ENCODE data around the gene GPC6.

Gene GPC6

DNA sequence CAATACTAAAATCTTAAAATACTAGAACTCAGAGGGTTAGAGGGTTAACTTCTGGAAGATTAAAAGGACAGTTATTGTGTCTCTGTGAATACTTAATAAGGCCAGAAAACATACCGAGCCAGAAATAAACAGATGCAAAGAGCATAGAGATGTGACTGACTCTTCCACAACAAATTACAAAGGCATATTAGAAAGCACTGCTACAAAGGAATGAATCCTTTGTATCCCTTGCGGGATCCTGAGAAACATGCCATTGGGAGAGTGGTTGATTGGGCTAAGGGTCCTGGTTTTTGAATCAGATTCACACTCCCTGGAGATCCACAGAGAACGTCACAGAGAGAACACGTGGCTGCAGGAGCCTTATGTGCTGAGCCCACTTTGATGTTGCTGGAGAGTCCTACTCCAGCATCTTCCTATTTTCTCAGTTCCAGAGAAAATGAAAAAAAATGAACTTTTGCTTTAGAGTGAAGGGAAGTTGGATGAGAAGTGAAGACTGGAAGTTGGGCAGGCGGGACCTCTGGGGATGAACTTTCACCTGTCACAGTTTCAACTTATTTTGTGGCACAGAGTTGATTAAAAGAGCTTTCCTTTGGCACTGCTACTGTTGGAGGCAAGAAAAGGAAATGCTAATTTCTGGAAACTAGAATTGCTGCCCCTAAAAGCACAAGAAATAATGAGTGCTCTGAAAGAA, 943.0 kb downstream of the GPC6 start:
- no peaks in the 10 kb centered on the region for H3K27me3 ChIP-seq (replicated peaks; ENCODE audit: insufficient read depth, low read length)
- H3K9me2 ChIP-seq (replicated peaks; ENCODE audit: insufficient read depth, low read length): no peaks in the 10 kb centered on the region
- no peak overlapping the region for H3K27ac ChIP-seq (ENCODE audit: low read length)
- no peak overlapping the region for H3K4me3 ChIP-seq (ENCODE audit: low read length)
- H4K20me1 ChIP-seq (ENCODE audit: insufficient read depth, low read length): no peaks in the 10 kb centered on the region
- no peak overlapping the region for H2AFZ ChIP-seq (ENCODE audit: low read length)
- H3K9me3 ChIP-seq (replicated peaks; ENCODE audit: insufficient read depth, low read length): no peaks in the 10 kb centered on the region
- no peaks in the 10 kb centered on the region for H3F3A ChIP-seq (ENCODE audit: insufficient read depth, low read length)
- no peak for DNase-seq
- H3K36me3 ChIP-seq (replicated peaks; ENCODE audit: insufficient read depth, low read length): no peaks in the 10 kb centered on the region
- TF ChIP-seq, protein P1, sequence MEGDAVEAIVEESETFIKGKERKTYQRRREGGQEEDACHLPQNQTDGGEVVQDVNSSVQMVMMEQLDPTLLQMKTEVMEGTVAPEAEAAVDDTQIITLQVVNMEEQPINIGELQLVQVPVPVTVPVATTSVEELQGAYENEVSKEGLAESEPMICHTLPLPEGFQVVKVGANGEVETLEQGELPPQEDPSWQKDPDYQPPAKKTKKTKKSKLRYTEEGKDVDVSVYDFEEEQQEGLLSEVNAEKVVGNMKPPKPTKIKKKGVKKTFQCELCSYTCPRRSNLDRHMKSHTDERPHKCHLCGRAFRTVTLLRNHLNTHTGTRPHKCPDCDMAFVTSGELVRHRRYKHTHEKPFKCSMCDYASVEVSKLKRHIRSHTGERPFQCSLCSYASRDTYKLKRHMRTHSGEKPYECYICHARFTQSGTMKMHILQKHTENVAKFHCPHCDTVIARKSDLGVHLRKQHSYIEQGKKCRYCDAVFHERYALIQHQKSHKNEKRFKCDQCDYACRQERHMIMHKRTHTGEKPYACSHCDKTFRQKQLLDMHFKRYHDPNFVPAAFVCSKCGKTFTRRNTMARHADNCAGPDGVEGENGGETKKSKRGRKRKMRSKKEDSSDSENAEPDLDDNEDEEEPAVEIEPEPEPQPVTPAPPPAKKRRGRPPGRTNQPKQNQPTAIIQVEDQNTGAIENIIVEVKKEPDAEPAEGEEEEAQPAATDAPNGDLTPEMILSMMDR (IDR thresholded peaks at IDR 0.05; ENCODE audit: low read length): no peak
- TF ChIP-seq EZH2 (optimal IDR thresholded peaks at IDR 0.05; ENCODE audit: low read depth, low read length) (no peak), EZH2phosphoT487 (IDR thresholded peaks at IDR 0.05; ENCODE audit: low read length) (no peak)
- H3K9ac ChIP-seq (ENCODE audit: low read length): no peak overlapping the region
- no peaks in the 10 kb centered on the region for H3K79me2 ChIP-seq (ENCODE audit: low read length)
- no peaks in the 10 kb centered on the region for H3K4me1 ChIP-seq (ENCODE audit: low read length)
- no peak overlapping the region for H3K4me2 ChIP-seq (ENCODE audit: low read depth, low read length)

DNA sequence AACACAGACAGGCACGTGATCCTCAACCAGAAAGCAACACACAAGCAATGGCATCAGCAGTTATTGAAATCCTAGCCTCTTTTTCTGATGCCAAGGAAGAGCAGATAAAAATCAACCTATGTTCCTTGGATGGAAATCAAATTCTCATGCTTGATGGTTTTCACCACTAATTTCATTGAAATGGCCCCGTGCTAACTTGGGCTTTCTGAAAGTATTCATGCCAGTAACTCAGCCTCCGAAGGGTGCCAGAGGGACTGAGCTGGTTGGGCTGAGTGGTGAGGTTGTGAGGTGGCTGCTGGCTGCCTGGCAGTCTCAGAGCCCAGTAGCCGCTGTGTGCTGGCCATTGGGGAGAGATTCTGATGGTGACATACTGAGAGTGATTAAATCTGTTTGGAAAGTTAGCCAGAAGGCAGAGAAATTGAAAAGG, 943.6 kb downstream of the GPC6 start:
- no peaks in the 10 kb centered on the region for H3F3A ChIP-seq (ENCODE audit: insufficient read depth, low read length)
- H3K9me2 ChIP-seq (replicated peaks; ENCODE audit: insufficient read depth, low read length): no peaks in the 10 kb centered on the region
- no peak for DNase-seq
- no peak overlapping the region for H3K9ac ChIP-seq (ENCODE audit: low read length)
- no peaks in the 10 kb centered on the region for H3K9me3 ChIP-seq (replicated peaks; ENCODE audit: insufficient read depth, low read length)
- H2AFZ ChIP-seq (ENCODE audit: low read length): no peak overlapping the region
- no peak overlapping the region for H3K4me3 ChIP-seq (ENCODE audit: low read length)
- no peaks in the 10 kb centered on the region for H3K27me3 ChIP-seq (replicated peaks; ENCODE audit: insufficient read depth, low read length)
- no peak overlapping the region for H3K27ac ChIP-seq (ENCODE audit: low read length)
- TF ChIP-seq EZH2 (optimal IDR thresholded peaks at IDR 0.05; ENCODE audit: low read depth, low read length): no peak
- no peak for TF ChIP-seq EZH2phosphoT487 (IDR thresholded peaks at IDR 0.05; ENCODE audit: low read length)
- TF ChIP-seq, protein P1 (IDR thresholded peaks at IDR 0.05; ENCODE audit: low read length): no peak
- no peaks in the 10 kb centered on the region for H3K4me1 ChIP-seq (ENCODE audit: low read length)
- H3K79me2 ChIP-seq (ENCODE audit: low read length): no peaks in the 10 kb centered on the region
- no peak overlapping the region for H3K4me2 ChIP-seq (ENCODE audit: low read depth, low read length)
- no peaks in the 10 kb centered on the region for H4K20me1 ChIP-seq (ENCODE audit: insufficient read depth, low read length)
- H3K36me3 ChIP-seq (replicated peaks; ENCODE audit: insufficient read depth, low read length): no peaks in the 10 kb centered on the region

DNA sequence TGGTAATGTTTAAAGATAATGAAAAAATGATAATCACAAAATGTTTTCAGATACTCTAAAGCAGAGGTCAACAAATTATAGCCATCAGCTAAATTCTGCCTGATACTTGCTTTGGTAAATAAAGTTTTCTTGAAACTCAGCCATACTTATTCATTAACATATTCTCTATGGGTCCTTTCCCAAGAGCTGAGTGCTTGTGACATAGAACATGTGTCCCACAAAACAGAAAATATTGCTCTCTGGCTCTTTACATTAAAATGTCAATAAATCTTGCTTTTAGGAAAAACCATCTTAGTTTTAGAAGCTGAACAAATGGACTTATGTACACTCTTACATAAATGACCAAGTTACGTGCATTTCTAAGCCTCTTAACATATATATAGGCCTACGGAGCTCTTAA, 945.8 kb downstream of the GPC6 start:
- Histone ChIP-seq H3K9me2 (replicated peaks; ENCODE audit: insufficient read depth, low read length) (no peaks in the 10 kb centered on the region), H3K79me2 (ENCODE audit: low read length) (no peaks in the 10 kb centered on the region), H3K27ac (ENCODE audit: low read length) (no peak overlapping the region), H3F3A (ENCODE audit: insufficient read depth, low read length) (no peaks in the 10 kb centered on the region), H3K27me3 (replicated peaks; ENCODE audit: insufficient read depth, low read length) (no peaks in the 10 kb centered on the region), H4K20me1 (ENCODE audit: insufficient read depth, low read length) (no peaks in the 10 kb centered on the region), H3K4me1 (ENCODE audit: low read length) (no peaks in the 10 kb centered on the region), H3K4me2 (ENCODE audit: low read depth, low read length) (no peak overlapping the region), H3K36me3 (replicated peaks; ENCODE audit: insufficient read depth, low read length) (no peaks in the 10 kb centered on the region), H3K9me3 (replicated peaks; ENCODE audit: insufficient read depth, low read length) (no peaks in the 10 kb centered on the region), H3K4me3 (ENCODE audit: low read length) (no peak overlapping the region), H2AFZ (ENCODE audit: low read length) (no peak overlapping the region), H3K9ac (ENCODE audit: low read length) (no peak overlapping the region)
- no peak for DNase-seq
- TF ChIP-seq EZH2 (optimal IDR thresholded peaks at IDR 0.05; ENCODE audit: low read depth, low read length): no peak
- TF ChIP-seq EZH2phosphoT487 (IDR thresholded peaks at IDR 0.05; ENCODE audit: low read length): no peak
- TF ChIP-seq, protein P1 (IDR thresholded peaks at IDR 0.05; ENCODE audit: low read length): no peak
